H1 (cell line): ENCODE measurements around the gene AIG1. TPM values are rescaled to one million over a fixed set of nuclear protein-coding genes. Genes with fewer than 3 reads are reported as not detected.

Experiments
- CTCF ChIA-PET: fragments of 300-600 bp; sonication (Branson Sonifier 250); formaldehyde crosslinking; loops from one replicate; lab custom pipeline; 2021; ENCODE audit not compliant: partially characterized antibody; lab: Charles Lee
- POLR2A ChIA-PET: fragments of 300-600 bp; sonication (Branson Sonifier 250); formaldehyde crosslinking; loops from one replicate; lab custom pipeline; 2021; ENCODE audit warnings: inconsistent platforms; ENCODE audit not compliant: partially characterized antibody; lab: Charles Lee
- DNase-seq, 2 experiments: peaks; one replicate each; pipeline versions ENCODE4 v3.0.0 to v3.0.0-alpha.2; 2010 to 2022; ENCODE audit warnings: low spot score in 2 of 2, low read depth in 1 of 2, mixed read lengths in 1 of 2
- FAIRE-seq: peaks from 2 replicates; lab custom pipeline; 2011; peaks lifted over from hg19 to GRCh38; lab: Jason Lieb, UNC
- H2AFZ ChIP-seq: 2 replicates; pipeline ENCODE4 v1.8.1; 2012; ENCODE audit warnings: low read length, inconsistent platforms
- H2AK5ac ChIP-seq: 2 replicates; pipeline ENCODE4 v1.6.1; 2013; ENCODE audit warnings: low read depth, low read length
- H2BK120ac ChIP-seq: replicated peaks from 2 replicates; pipeline ENCODE3; 2013; ENCODE audit warnings: low read depth, low read length, inconsistent platforms
- H2BK12ac ChIP-seq: 2 replicates; pipeline ENCODE4 v1.6.1; 2013; ENCODE audit warnings: low read depth, low read length
- H2BK15ac ChIP-seq: 2 replicates; pipeline ENCODE4 v1.6.1; 2013; ENCODE audit warnings: low read length
- H2BK20ac ChIP-seq: 2 replicates; pipeline ENCODE4 v1.6.1; 2013; ENCODE audit warnings: low read length
- H2BK5ac ChIP-seq: 2 replicates; pipeline ENCODE4 v1.6.1; 2013; ENCODE audit warnings: low read depth, low read length
- H3K14ac ChIP-seq: 2 replicates; pipeline ENCODE4 v1.6.1; 2013; ENCODE audit warnings: inconsistent platforms; ENCODE audit not compliant: insufficient read length
- H3K18ac ChIP-seq: 2 replicates; pipeline ENCODE4 v1.6.1; 2013; ENCODE audit warnings: low read length; ENCODE audit errors: extremely low read depth
- H3K23ac ChIP-seq: 2 replicates; pipeline ENCODE4 v1.6.1; 2013; ENCODE audit warnings: inconsistent platforms; ENCODE audit not compliant: insufficient read length
- H3K23me2 ChIP-seq: 2 replicates; pipeline ENCODE4 v1.6.1; 2013; ENCODE audit warnings: low read depth, low read length
- H3K27ac ChIP-seq: 2 replicates; pipeline ENCODE4 v1.6.1; 2011; ENCODE audit warnings: low read depth, low read length, inconsistent platforms
- H3K27me3 ChIP-seq, 4 experiments: replicated peaks in 1 of 4; 1 replicate in 1 of 4; 2 replicates in 3 of 4; pipeline versions ENCODE4 v1.6.1 to v1.8.1; 2011 to 2013; ENCODE audit warnings: low read length in 3 of 4, mild to moderate bottlenecking in 3 of 4, inconsistent platforms in 2 of 4, mixed read lengths in 2 of 4, moderate library complexity in 1 of 4; ENCODE audit not compliant: control insufficient read depth in 3 of 4, insufficient read depth in 3 of 4; ENCODE audit errors: extremely low read depth in 1 of 4
- H3K36me3 ChIP-seq, 4 experiments: 2 replicates each; pipeline versions ENCODE4 v1.6.1 to v1.8.1; 2011 to 2013; ENCODE audit warnings: mild to moderate bottlenecking in 4 of 4, low read length in 3 of 4, moderate library complexity in 2 of 4, control low read depth in 1 of 4, inconsistent platforms in 1 of 4; ENCODE audit not compliant: insufficient read depth in 4 of 4, control insufficient read depth in 2 of 4
- H3K4ac ChIP-seq: replicated peaks from 2 replicates; pipeline ENCODE3; 2013; ENCODE audit warnings: low read length, low read depth, mixed read lengths, inconsistent platforms; ENCODE audit not compliant: insufficient read length
- H3K4me1 ChIP-seq, 4 experiments: replicated peaks in 1 of 4; 1 replicate in 1 of 4; 2 replicates in 3 of 4; pipeline versions ENCODE4 v1.6.1 to v1.8.1; 2011 to 2013; ENCODE audit warnings: low read length in 3 of 4, inconsistent platforms in 2 of 4, mixed read lengths in 1 of 4; ENCODE audit not compliant: insufficient read depth in 4 of 4, control insufficient read depth in 3 of 4
- H3K4me2 ChIP-seq, 2 experiments: 2 replicates each; pipeline versions ENCODE4 v1.6.1 to v1.8.1; 2011 to 2013; ENCODE audit warnings: low read depth in 2 of 2, low read length in 2 of 2, control low read depth in 1 of 2, inconsistent platforms in 1 of 2, mild to moderate bottlenecking in 1 of 2; ENCODE audit not compliant: insufficient read depth in 1 of 2
- H3K4me3 ChIP-seq, 4 experiments: fragments of 200-600, 300-600 bp in 1 of 4; sonication (generic), shearing (Covaris generic), sonication (Bioruptor Twin) in 1 of 4; 2 replicates each; pipeline versions ENCODE4 v1.5.1 to v1.8.1; 2011 to 2016; ENCODE audit warnings: low read length in 4 of 4, low read depth in 3 of 4, control low read depth in 2 of 4, inconsistent platforms in 2 of 4, mild to moderate bottlenecking in 2 of 4, mixed read lengths in 1 of 4, moderate library complexity in 1 of 4; ENCODE audit not compliant: insufficient read depth in 2 of 4; ENCODE audit errors: extremely low read depth in 1 of 4
- H3K56ac ChIP-seq: replicated peaks from 2 replicates; pipeline ENCODE3; 2013; ENCODE audit warnings: low read depth, mild to moderate bottlenecking, mixed read lengths, low read length, inconsistent platforms; ENCODE audit not compliant: insufficient read length
- H3K79me1 ChIP-seq: 2 replicates; pipeline ENCODE4 v1.6.1; 2013; ENCODE audit warnings: low read depth, low read length, control low read depth
- H3K79me2 ChIP-seq, 2 experiments: 2 replicates each; pipeline versions ENCODE4 v1.6.1 to v1.8.1; 2012 to 2013; ENCODE audit warnings: low read length in 2 of 2, mild to moderate bottlenecking in 2 of 2, inconsistent platforms in 1 of 2; ENCODE audit not compliant: insufficient read depth in 2 of 2, control insufficient read depth in 1 of 2
- H3K9ac ChIP-seq, 4 experiments: replicated peaks in 1 of 4; 1 replicate in 1 of 4; 2 replicates in 3 of 4; pipeline versions ENCODE4 v1.6.1 to v1.8.1; 2011 to 2013; ENCODE audit warnings: low read depth in 3 of 4, low read length in 3 of 4, control low read depth in 2 of 4, mild to moderate bottlenecking in 2 of 4, moderate library complexity in 2 of 4, inconsistent platforms in 1 of 4; ENCODE audit errors: extremely low read depth in 1 of 4
- H3K9me3 ChIP-seq, 2 experiments: 2 replicates each; pipeline versions ENCODE4 v1.6.1 to v1.8.1; 2012 to 2013; ENCODE audit warnings: mild to moderate bottlenecking in 2 of 2, moderate library complexity in 2 of 2, control low read depth in 1 of 2, inconsistent platforms in 1 of 2, low read depth in 1 of 2, low read length in 1 of 2, mixed read lengths in 1 of 2; ENCODE audit not compliant: insufficient read depth in 2 of 2
- H4K20me1 ChIP-seq, 2 experiments: replicated peaks in 1 of 2; 2 replicates each; pipeline versions ENCODE3 to v1.8.1; 2011 to 2013; ENCODE audit warnings: inconsistent platforms in 2 of 2, low read length in 2 of 2, mild to moderate bottlenecking in 1 of 2; ENCODE audit not compliant: insufficient read depth in 2 of 2, control insufficient read depth in 1 of 2
- H4K5ac ChIP-seq: 2 replicates; pipeline ENCODE4 v1.6.1; 2013; ENCODE audit warnings: low read length, low read depth, mixed read lengths, inconsistent platforms; ENCODE audit not compliant: insufficient read length
- H4K8ac ChIP-seq: 2 replicates; pipeline ENCODE4 v1.8.0; 2013; ENCODE audit warnings: mild to moderate bottlenecking, moderate library complexity, low read length, inconsistent platforms; ENCODE audit not compliant: insufficient read depth; ENCODE audit errors: extremely low read depth
- H4K91ac ChIP-seq: replicated peaks from 2 replicates; pipeline ENCODE3; 2013; ENCODE audit warnings: low read length, mixed read lengths, inconsistent platforms; ENCODE audit not compliant: insufficient read length
- CBX5 ChIP-seq: fragments of 300-800, 300-1000 bp; sonication (generic); IDR thresholded peaks from 2 replicates; pipeline ENCODE4 v1.7.1; 2016; ENCODE audit warnings: antibody characterized with exemption, low read length, low read depth
- CHD2 ChIP-seq: IDR thresholded peaks from 2 replicates; pipeline ENCODE4 v1.6.1; 2012; ENCODE audit warnings: low read length, improper control_type of control experiment
- EP300 ChIP-seq, 2 experiments: IDR thresholded peaks; 1 replicate in 1 of 2; 2 replicates in 1 of 2; pipeline ENCODE4 v1.6.1; 2011 to 2012; ENCODE audit warnings: low read depth in 2 of 2, low read length in 2 of 2, mild to moderate bottlenecking in 2 of 2, borderline replicate concordance in 1 of 2, inconsistent platforms in 1 of 2, moderate library complexity in 1 of 2
- KDM1A ChIP-seq: fragments of 200-600, 300-600 bp; sonication (generic); IDR thresholded peaks from 2 replicates; pipeline ENCODE4 v1.7.1; 2016; ENCODE audit warnings: mild to moderate bottlenecking, low read length, borderline replicate concordance
- POLR2AphosphoS5 ChIP-seq: IDR thresholded peaks from 2 replicates; pipeline ENCODE4 v1.6.1; 2011; ENCODE audit warnings: low read depth, low read length
- RFX5 ChIP-seq: IDR thresholded peaks from 2 replicates; pipeline ENCODE4 v1.6.1; 2011; ENCODE audit warnings: low read depth, low read length, improper control_type of control experiment, borderline replicate concordance
- RXRA ChIP-seq: IDR thresholded peaks from 2 replicates; pipeline ENCODE4 v1.6.1; 2011; ENCODE audit warnings: low read depth, mild to moderate bottlenecking, low read length, moderate library complexity; ENCODE audit not compliant: insufficient read depth
- SIN3A ChIP-seq, 2 experiments: IDR thresholded peaks in 1 of 2; conservative IDR thresholded peaks in 1 of 2; 2 replicates each; pipeline ENCODE4 v1.6.1; 2011 to 2012; ENCODE audit warnings: low read length in 2 of 2, improper control_type of control experiment in 1 of 2, low read depth in 1 of 2, mild to moderate bottlenecking in 1 of 2
- SP2 ChIP-seq: IDR thresholded peaks from 2 replicates; pipeline ENCODE4 v1.6.1; 2012; ENCODE audit warnings: mild to moderate bottlenecking, low read length, inconsistent platforms
- SP4 ChIP-seq: IDR thresholded peaks from 2 replicates; pipeline ENCODE4 v1.6.1; 2012; ENCODE audit warnings: low read length, inconsistent platforms
- TAF7 ChIP-seq: optimal IDR thresholded peaks from 2 replicates; pipeline ENCODE3; 2011; ENCODE audit warnings: low read depth, mild to moderate bottlenecking, inconsistent platforms, low read length, moderate library complexity, borderline replicate concordance
- YY1 ChIP-seq: IDR thresholded peaks from 2 replicates; pipeline ENCODE4 v1.6.1; 2011; ENCODE audit warnings: low read depth, mild to moderate bottlenecking, low read length
- WGBS, 2 experiments: shearing (Covaris generic) in 1 of 2; methylation state at CpG; one replicate each; pipeline versions ENCODE4 v1.1.6 to v1.1.7; 2013 to 2015; ENCODE audit warnings: low lambda C conversion rate in 2 of 2, mixed read lengths in 2 of 2, inconsistent platforms in 1 of 2, low coverage in 1 of 2, missing lambda C conversion rate in 1 of 2; ENCODE audit not compliant: insufficient replicate concordance in 2 of 2, insufficient coverage in 1 of 2, insufficient read length in 1 of 2; ENCODE audit errors: extremely low coverage in 1 of 2, missing lambda C conversion rate in 1 of 2; 5-methylcytosine and 5-hydroxymethylcytosine counted together
- polyA plus RNA-seq, 7 experiments: library from polyadenylated mRNA; depleted of rRNA in 3 of 7; stranded (reverse) in 5 of 7; unstranded in 2 of 7; fragments of >200 nt in 5 of 7; fragments of 200-250 nt in 2 of 7; gene quantifications; 1 replicate in 5 of 7; 2 replicates in 1 of 7; 4 replicates in 1 of 7; pipeline versions ENCODE4 v1.2.1 to v1.2.3, GENCODE V29; 2011 to 2013; ENCODE audit warnings: missing spikeins in 2 of 7, mixed read lengths in 2 of 7
- total RNA-seq: library from RNA; stranded (reverse); fragmentation: NEBNext Ultra II Directional; extraction: Animal tissue kit (Norgen Biotek cat#: 25700); gene quantifications from 2 replicates; pipeline ENCODE4 v1.2.1, GENCODE V29; 2021
- TF ChIP-seq, protein P1 (sequence below): IDR thresholded peaks from 2 replicates; pipeline ENCODE4 v1.6.1; 2012; ENCODE audit warnings: inconsistent platforms
- TF ChIP-seq, protein P2 (sequence below): IDR thresholded peaks from 2 replicates; pipeline ENCODE4 v1.6.1; 2012; ENCODE audit warnings: inconsistent platforms

AIG1 gene
- total and polyA plus RNA-seq, 2 of the 8 experiments (the other 6 are each of a cell fraction or from before 2014, with no cell fraction given): 56.6 to 58.4 TPM

DNA sequence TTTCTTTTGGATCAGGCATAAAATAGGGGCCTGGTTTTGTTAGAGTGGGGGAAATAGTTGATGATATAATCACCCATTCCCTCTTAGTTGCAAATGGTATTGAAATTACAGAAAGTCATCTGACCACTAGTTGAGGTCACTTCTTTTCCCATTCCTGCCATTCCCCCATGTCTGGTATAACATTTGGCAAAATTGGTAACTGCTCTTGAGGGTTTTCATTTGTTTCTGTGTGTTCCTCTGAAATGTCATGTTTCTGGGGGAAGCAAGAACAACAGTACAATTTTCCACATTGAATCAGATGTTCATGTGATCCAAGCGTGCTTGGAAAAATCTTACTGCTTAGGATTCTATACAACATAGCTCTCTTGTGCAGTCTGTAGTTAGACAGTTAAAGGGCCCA, 7.3 kb downstream of the AIG1 start:
- Histone ChIP-seq H3K4me1 (peaks cover 0 to 8% (median 2%) of the 10 kb centered on the region in 4 experiments; a peak in 2 of 7 replicates), H4K5ac (no peak overlapping the region), H2BK15ac (no peak overlapping the region), H3K79me2 (peaks cover 2 to 51% of the 10 kb centered on the region in 2 experiments; a peak in 3 of 4 replicates), H3K4me2 (no peak overlapping the region), H2BK20ac (no peak overlapping the region), H3K4ac (no peak overlapping the region), H3K79me1 (peaks cover 3% of the 10 kb centered on the region; the same call in 1 of the 2 replicates), H2AK5ac (no peak overlapping the region), H3K23ac (no peak overlapping the region), H3K9ac (no peak overlapping the region; a peak in 1 of 7 replicates), H3K14ac (no peak overlapping the region), H4K91ac (no peak overlapping the region), H3K4me3 (no peak overlapping the region), H2BK12ac (no peak overlapping the region), H3K9me3 (no peaks in the 10 kb centered on the region), H3K18ac (no peak overlapping the region), H2BK5ac (no peak overlapping the region), H3K27ac (no peak overlapping the region), H3K27me3 (no peaks in the 10 kb centered on the region), H3K56ac (no peak overlapping the region), H3K36me3 (no peaks in the 10 kb centered on the region), H2AFZ (no peak overlapping the region), H4K8ac (no peak overlapping the region), H4K20me1 (no peaks in the 10 kb centered on the region), H3K23me2 (no peaks in the 10 kb centered on the region; the same call in 1 of the 2 replicates), H2BK120ac (no peak overlapping the region)
- POLR2A ChIA-PET: no interaction called here
- CTCF ChIA-PET: no interaction called here
- 82% methylated on average over 1 of the region's 1 CpG; no CpG with 5 or more reads in 1 of the 2 experiments for WGBS, 2 experiments
- DNase-seq: no peak
- no peak for FAIRE-seq
- no peak for TF ChIP-seq RXRA
- TF ChIP-seq, protein P1, sequence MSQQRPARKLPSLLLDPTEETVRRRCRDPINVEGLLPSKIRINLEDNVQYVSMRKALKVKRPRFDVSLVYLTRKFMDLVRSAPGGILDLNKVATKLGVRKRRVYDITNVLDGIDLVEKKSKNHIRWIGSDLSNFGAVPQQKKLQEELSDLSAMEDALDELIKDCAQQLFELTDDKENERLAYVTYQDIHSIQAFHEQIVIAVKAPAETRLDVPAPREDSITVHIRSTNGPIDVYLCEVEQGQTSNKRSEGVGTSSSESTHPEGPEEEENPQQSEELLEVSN: no peak
- TF ChIP-seq SIN3A (conservative IDR thresholded peaks at IDR 0.05 in 1 of 2, IDR thresholded peaks at IDR 0.05 in 1 of 2; ENCODE audit: low read depth in 1 of 2, low read length in 2 of 2): no peak
- TF ChIP-seq KDM1A: no peak
- no peak for TF ChIP-seq SP4
- no peak for TF ChIP-seq EP300 (IDR thresholded peaks at IDR 0.05; ENCODE audit: borderline replicate concordance in 1 of 2, low read depth in 2 of 2, low read length in 2 of 2)
- TF ChIP-seq, protein P2, sequence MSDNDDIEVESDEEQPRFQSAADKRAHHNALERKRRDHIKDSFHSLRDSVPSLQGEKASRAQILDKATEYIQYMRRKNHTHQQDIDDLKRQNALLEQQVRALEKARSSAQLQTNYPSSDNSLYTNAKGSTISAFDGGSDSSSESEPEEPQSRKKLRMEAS: no peak
- TF ChIP-seq CBX5: no peak
- TF ChIP-seq CHD2: no peak
- no peak for TF ChIP-seq TAF7
- no peak for TF ChIP-seq YY1
- TF ChIP-seq SP2: no peak
- no peak for TF ChIP-seq RFX5
- TF ChIP-seq POLR2AphosphoS5: no peak
